ENCODE measurements around the gene PLCL1.

PLCL1 gene

GRCh38 chr2:197890168-197890567 lies 85.8 kb downstream of the PLCL1 start:
- no peak for DNase-seq

GRCh38 chr2:197891897-197892442 lies 87.6 kb downstream of the PLCL1 start:
- no peak for DNase-seq

GRCh38 chr2:197893403-197894177 lies 89.2 kb downstream of the PLCL1 start:
- no peak for DNase-seq

- no peak for DNase-seq
Measured at GRCh38 chr2:197894751-197895274, 90.4 kb downstream of the PLCL1 start.

GRCh38 chr2:197897960-197898678 lies 93.7 kb downstream of the PLCL1 start:
- DNase-seq: no peak

GRCh38 chr2:197904446-197904845 lies 100.1 kb downstream of the PLCL1 start:
- no peak for DNase-seq

- no peak for DNase-seq
Measured at GRCh38 chr2:197908156-197908555, 103.8 kb downstream of the PLCL1 start.

GRCh38 chr2:197908990-197909776 lies 104.8 kb downstream of the PLCL1 start:
- DNase-seq: no peak

- no peak for DNase-seq
Measured at GRCh38 chr2:197911667-197912066, 107.3 kb downstream of the PLCL1 start.

- no peak for DNase-seq
Measured at GRCh38 chr2:197913084-197913483, 108.7 kb downstream of the PLCL1 start.

- DNase-seq: no peak
Measured at GRCh38 chr2:197914778-197915177, 110.4 kb downstream of the PLCL1 start.

- DNase-seq: no peak
Measured at GRCh38 chr2:197915548-197916265, 111.3 kb downstream of the PLCL1 start.

- DNase-seq: no peak
Measured at GRCh38 chr2:197919487-197919886, 115.1 kb downstream of the PLCL1 start.

GRCh38 chr2:197920088-197920487 lies 115.7 kb downstream of the PLCL1 start:
- DNase-seq: no peak

- no peak for DNase-seq
Measured at GRCh38 chr2:197920592-197921201, 116.3 kb downstream of the PLCL1 start.

GRCh38 chr2:197924483-197924882 lies 120.1 kb downstream of the PLCL1 start:
- DNase-seq: no peak

- no peak for DNase-seq
Measured at GRCh38 chr2:197925204-197925603, 120.8 kb downstream of the PLCL1 start.

- no peak for DNase-seq
Measured at GRCh38 chr2:197925976-197926375, 121.6 kb downstream of the PLCL1 start.

GRCh38 chr2:197926673-197927072 lies 122.3 kb downstream of the PLCL1 start:
- DNase-seq: no peak

- no peak for DNase-seq
Measured at GRCh38 chr2:197927994-197928393, 123.6 kb downstream of the PLCL1 start.

GRCh38 chr2:197929008-197929885 lies 124.9 kb downstream of the PLCL1 start:
- DNase-seq: no peak
